Type B pancreatic cell (in vitro differentiated cells): ENCODE measurements around the gene CENPO. TPM values are rescaled to one million over a fixed set of nuclear protein-coding genes. Genes with fewer than 3 reads are reported as not detected.

Source experiments
- DNase-seq: peaks from one replicate; pipeline ENCODE4 v3.0.0; 2021; ENCODE audit warnings: mixed read lengths; ENCODE audit not compliant: unreplicated experiment; ENCODE audit errors: extremely low spot score
- H3K27ac Mint-ChIP-seq: 2 replicates; pipeline ENCODE4 v1.8.0; 2021; ENCODE audit warnings: mild to moderate bottlenecking, mixed read lengths
- H3K27me3 Mint-ChIP-seq: 2 replicates; pipeline ENCODE4 v1.8.0; 2021; ENCODE audit warnings: mixed read lengths
- H3K36me3 Mint-ChIP-seq: 2 replicates; pipeline ENCODE4 v1.8.0; 2021; ENCODE audit warnings: mixed read lengths
- H3K4me1 Mint-ChIP-seq: one replicate; pipeline ENCODE4 v1.8.0; 2021; ENCODE audit warnings: mixed read lengths; ENCODE audit not compliant: unreplicated experiment
- H3K4me3 Mint-ChIP-seq: 2 replicates; pipeline ENCODE4 v1.8.0; 2021; ENCODE audit warnings: mild to moderate bottlenecking, mixed read lengths
- H3K9me3 Mint-ChIP-seq: 2 replicates; pipeline ENCODE4 v1.8.0; 2021; ENCODE audit warnings: mixed read lengths
- total RNA-seq: library from RNA; stranded (reverse); gene quantifications from 2 replicates; pipeline ENCODE4 v1.2.1, GENCODE V29; 2021; ENCODE audit warnings: low replicate concordance
- TF ChIP-seq, protein P1 (sequence below): fragments of 200-600 bp; sonication (generic); conservative IDR thresholded peaks from 2 replicates; pipeline ENCODE4 v1.5.0; 2021; ENCODE audit warnings: antibody characterized with exemption, mild to moderate bottlenecking

The CENPO gene
- total RNA-seq, 1 donor from 2014 or later, result 39.7 TPM

- Mint-ChIP-seq H3K36me3 (peaks cover 11% of the 10 kb centered on the region), H3K4me3 (no peak overlapping the region), H3K9me3 (no peaks in the 10 kb centered on the region), H3K27ac (no peak overlapping the region), H3K27me3 (no peaks in the 10 kb centered on the region), H3K4me1 (peaks cover 4% of the 10 kb centered on the region)
- DNase-seq, result no peak
- TF ChIP-seq, protein P1, sequence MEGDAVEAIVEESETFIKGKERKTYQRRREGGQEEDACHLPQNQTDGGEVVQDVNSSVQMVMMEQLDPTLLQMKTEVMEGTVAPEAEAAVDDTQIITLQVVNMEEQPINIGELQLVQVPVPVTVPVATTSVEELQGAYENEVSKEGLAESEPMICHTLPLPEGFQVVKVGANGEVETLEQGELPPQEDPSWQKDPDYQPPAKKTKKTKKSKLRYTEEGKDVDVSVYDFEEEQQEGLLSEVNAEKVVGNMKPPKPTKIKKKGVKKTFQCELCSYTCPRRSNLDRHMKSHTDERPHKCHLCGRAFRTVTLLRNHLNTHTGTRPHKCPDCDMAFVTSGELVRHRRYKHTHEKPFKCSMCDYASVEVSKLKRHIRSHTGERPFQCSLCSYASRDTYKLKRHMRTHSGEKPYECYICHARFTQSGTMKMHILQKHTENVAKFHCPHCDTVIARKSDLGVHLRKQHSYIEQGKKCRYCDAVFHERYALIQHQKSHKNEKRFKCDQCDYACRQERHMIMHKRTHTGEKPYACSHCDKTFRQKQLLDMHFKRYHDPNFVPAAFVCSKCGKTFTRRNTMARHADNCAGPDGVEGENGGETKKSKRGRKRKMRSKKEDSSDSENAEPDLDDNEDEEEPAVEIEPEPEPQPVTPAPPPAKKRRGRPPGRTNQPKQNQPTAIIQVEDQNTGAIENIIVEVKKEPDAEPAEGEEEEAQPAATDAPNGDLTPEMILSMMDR, result no peak
Measured at GRCh38 chr2:24844023-24844685, 50.9 kb downstream of the CENPO start.

DNA sequence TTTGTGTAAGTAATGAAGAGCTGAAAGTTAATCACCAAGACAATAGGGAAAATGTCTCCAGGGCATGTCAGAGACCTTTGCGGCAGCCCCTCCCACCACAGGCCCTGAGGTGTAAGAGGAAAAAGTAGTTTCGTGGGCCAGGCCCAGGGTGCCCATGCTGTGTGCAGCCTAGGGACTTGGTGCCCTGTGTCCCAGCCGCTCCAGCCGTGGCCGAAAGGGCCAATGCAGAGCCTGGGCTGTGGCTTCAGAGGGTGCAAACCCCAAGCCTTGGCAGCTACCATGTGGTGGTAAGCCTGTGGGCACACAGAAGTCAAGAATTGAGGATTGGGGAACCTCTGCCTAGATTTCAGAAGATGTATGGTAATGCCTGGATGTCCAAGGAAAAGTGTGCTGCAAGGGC, 52.5 kb downstream of the CENPO start:
- Mint-ChIP-seq H3K4me1 (peaks cover 4% of the 10 kb centered on the region), H3K27me3 (no peaks in the 10 kb centered on the region)
- TF ChIP-seq, protein P1, result no peak

GRCh38 chr2:24850944-24851343, 57.7 kb downstream of the CENPO start:
- H3K27ac Mint-ChIP-seq, result no peak overlapping the region
- no peak overlapping the region for H3K4me3 Mint-ChIP-seq
- DNase-seq, result no peak
- H3K27me3 Mint-ChIP-seq, result no peaks in the 10 kb centered on the region
- TF ChIP-seq, protein P1, result no peak
- peaks cover 11% of the 10 kb centered on the region for H3K36me3 Mint-ChIP-seq
- H3K9me3 Mint-ChIP-seq, result no peaks in the 10 kb centered on the region
- peaks cover 12% of the 10 kb centered on the region for H3K4me1 Mint-ChIP-seq

More for the DNA sequence above, 52.5 kb downstream of the CENPO start:
- Mint-ChIP-seq H3K4me3 (no peak overlapping the region), H3K27ac (no peak overlapping the region), H3K36me3 (peaks cover 11% of the 10 kb centered on the region), H3K9me3 (no peaks in the 10 kb centered on the region)
- DNase-seq, result no peak

DNA sequence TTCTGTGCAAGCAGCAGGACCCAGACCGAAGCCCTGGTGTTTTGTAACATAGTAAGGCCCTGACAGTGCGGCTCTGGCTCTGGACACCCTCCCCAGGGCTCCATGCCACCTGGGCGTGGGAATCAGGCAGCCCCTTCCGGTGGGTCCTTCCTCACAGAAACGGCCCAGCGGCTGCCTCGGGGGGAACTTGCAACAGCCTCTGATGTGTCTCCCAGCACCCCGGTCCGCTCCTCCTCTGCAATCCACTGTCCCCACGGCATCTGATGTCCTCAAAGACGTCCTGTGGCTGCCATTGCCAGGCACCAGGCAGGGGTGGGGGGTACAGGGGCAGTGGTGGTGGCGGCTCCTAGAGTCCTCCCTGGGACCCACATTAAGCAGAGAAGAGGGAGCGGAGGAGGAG, 58.8 kb downstream of the CENPO start:
- TF ChIP-seq, protein P1, result no peak
- no peaks in the 10 kb centered on the region for H3K27me3 Mint-ChIP-seq
- peaks cover 11% of the 10 kb centered on the region for H3K36me3 Mint-ChIP-seq
- no peak overlapping the region for H3K27ac Mint-ChIP-seq
- DNase-seq, result no peak
- H3K4me1 Mint-ChIP-seq, result peaks cover 20% of the 10 kb centered on the region
- no peak overlapping the region for H3K4me3 Mint-ChIP-seq
- H3K9me3 Mint-ChIP-seq, result no peaks in the 10 kb centered on the region

DNA sequence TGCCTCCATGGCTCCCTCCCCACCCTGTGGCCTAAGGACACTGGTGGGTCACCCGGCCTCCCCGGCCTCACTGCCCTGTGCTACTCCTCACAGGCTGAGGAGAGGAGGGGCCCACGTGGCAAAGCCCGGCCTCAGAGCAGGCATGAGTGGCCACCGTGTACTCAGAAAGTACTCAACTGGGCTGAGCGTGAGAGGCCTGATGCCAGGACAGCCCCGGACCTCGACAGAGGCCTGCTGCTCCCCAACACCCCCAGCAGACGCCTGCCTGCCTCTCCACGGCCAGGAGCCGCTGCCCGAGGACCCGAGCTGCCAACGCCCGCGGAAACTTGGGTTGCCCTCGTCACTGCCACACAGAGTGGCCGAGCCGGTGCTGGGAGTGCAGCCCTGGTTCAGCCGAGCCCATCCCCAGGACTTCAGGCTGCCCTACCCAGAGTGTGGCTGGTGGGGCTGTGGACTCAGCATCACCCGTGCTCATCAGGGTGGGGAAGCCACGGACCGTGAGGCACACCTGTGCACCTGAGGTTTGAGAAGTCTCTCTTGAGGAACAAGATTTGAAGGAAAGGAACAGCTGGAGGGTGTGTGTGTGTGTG, 59.3 kb downstream of the CENPO start:
- peaks cover 7% of the 10 kb centered on the region for H3K36me3 Mint-ChIP-seq
- no peaks in the 10 kb centered on the region for H3K9me3 Mint-ChIP-seq
- H3K4me1 Mint-ChIP-seq, result peaks cover 20% of the 10 kb centered on the region

More for the DNA sequence above, 59.3 kb downstream of the CENPO start:
- no peak for DNase-seq
- Mint-ChIP-seq H3K27me3 (no peaks in the 10 kb centered on the region), H3K4me3 (no peak overlapping the region), H3K27ac (no peak overlapping the region)
- TF ChIP-seq, protein P1, result no peak
